Neural progenitor cell (in vitro differentiated cells): Measurements from ENCODE around the gene PEPD.

Experiments
- CTCF ChIP-seq: fragments of 200-600 bp; sonication (generic); IDR thresholded peaks from 2 replicates; pipeline ENCODE4 v1.5.1; 2017; ENCODE audit warnings: antibody characterized with exemption, mild to moderate bottlenecking
- EZH2 ChIP-seq: fragments of 200-600 bp; sonication (generic); IDR thresholded peaks from 2 replicates; pipeline ENCODE4 v1.6.1; 2017; ENCODE audit warnings: antibody characterized with exemption, mild to moderate bottlenecking, moderate library complexity

GRCh38 chr19:33447336-33448158 is 74.0 kb downstream of the PEPD start:
- TF ChIP-seq CTCF, result no peak
- TF ChIP-seq EZH2, result no peak
